Fibroblast of villous mesenchyme (primary cell): ENCODE results near the gene APAF1. TPM values are rescaled to one million over a fixed set of nuclear protein-coding genes. Genes with fewer than 3 reads are reported as not detected.
"Not testable (repeated sequence)": the region's sequence is repeated elsewhere in the genome, so short reads cannot be mapped to it uniquely, and the experiment has no call there.

Experiments
- DNase-seq: peaks from one replicate; pipeline ENCODE4 v3.0.0-alpha.2; 2010; ENCODE audit warnings: low read depth
- H3K4me3 ChIP-seq: 2 replicates; pipeline ENCODE4 v1.5.1; 2011; ENCODE audit warnings: low read depth, mild to moderate bottlenecking, low read length
- CTCF ChIP-seq: IDR thresholded peaks from 2 replicates; pipeline ENCODE4 v1.5.1; 2012; ENCODE audit warnings: low read depth, mild to moderate bottlenecking, low read length; ENCODE audit not compliant: insufficient read depth
- total RNA-seq: library from RNA; depleted of rRNA; stranded (reverse); fragments of >200 nt; gene quantifications from 2 replicates; pipeline ENCODE4 v1.2.3, GENCODE V29; 2012

The APAF1 gene
- total RNA-seq, 1 donor: 40.2 TPM

- no peak for DNase-seq
- no peak overlapping the region for H3K4me3 ChIP-seq
- TF ChIP-seq CTCF: no peak
These were observed 106.6 kb downstream of the APAF1 start for GRCh38 chr12:98751580-98752115.

GRCh38 chr12:98752726-98753125 lies 107.6 kb downstream of the APAF1 start:
- no peak for DNase-seq
- H3K4me3 ChIP-seq: no peak overlapping the region
- TF ChIP-seq CTCF: no peak

GRCh38 chr12:98754095-98754494 lies 109.0 kb downstream of the APAF1 start:
- no peak overlapping the region for H3K4me3 ChIP-seq
- no peak for DNase-seq
- TF ChIP-seq CTCF: no peak

GRCh38 chr12:98755855-98756254 lies 110.8 kb downstream of the APAF1 start:
- DNase-seq, H3K4me3 ChIP-seq: not testable (repeated sequence)

- H3K4me3 ChIP-seq: no peak overlapping the region
These were observed 112.4 kb downstream of the APAF1 start for GRCh38 chr12:98757455-98757854.

GRCh38 chr12:98758331-98758730 lies 113.2 kb downstream of the APAF1 start:
- H3K4me3 ChIP-seq: no peak overlapping the region
- no peak for DNase-seq
- no peak for TF ChIP-seq CTCF

More at GRCh38 chr12:98757455-98757854, 112.4 kb downstream of the APAF1 start:
- TF ChIP-seq CTCF: no peak
- DNase-seq: no peak

GRCh38 chr12:98763656-98764055 lies 118.6 kb downstream of the APAF1 start:
- DNase-seq: no peak
- TF ChIP-seq CTCF: no peak
- H3K4me3 ChIP-seq: no peak overlapping the region
